GM18519 (cell line): ENCODE data around the gene PRKAG3.
A peak's percentile ranks its signal among the peaks of the same experiment; 100 is the strongest.

Experiments
- ATAC-seq: cut with Tn5 transposase; IDR thresholded peaks from one replicate; pipeline ENCODE4 v1.9.1; 2021; ENCODE audit warnings: mild to moderate bottlenecking, moderate library complexity; ENCODE audit not compliant: unreplicated experiment, low FRiP score

The PRKAG3 gene

GRCh38 chr2:218831378-218831990 is at the start of gene PRKAG3:
PRKAG3 (minus strand) TSS chr2:218831803.
- ATAC-seq, result no peak

GRCh38 chr2:218880859-218881594 is 49.4 kb upstream of the PRKAG3 start:
- no peak for ATAC-seq

DNA sequence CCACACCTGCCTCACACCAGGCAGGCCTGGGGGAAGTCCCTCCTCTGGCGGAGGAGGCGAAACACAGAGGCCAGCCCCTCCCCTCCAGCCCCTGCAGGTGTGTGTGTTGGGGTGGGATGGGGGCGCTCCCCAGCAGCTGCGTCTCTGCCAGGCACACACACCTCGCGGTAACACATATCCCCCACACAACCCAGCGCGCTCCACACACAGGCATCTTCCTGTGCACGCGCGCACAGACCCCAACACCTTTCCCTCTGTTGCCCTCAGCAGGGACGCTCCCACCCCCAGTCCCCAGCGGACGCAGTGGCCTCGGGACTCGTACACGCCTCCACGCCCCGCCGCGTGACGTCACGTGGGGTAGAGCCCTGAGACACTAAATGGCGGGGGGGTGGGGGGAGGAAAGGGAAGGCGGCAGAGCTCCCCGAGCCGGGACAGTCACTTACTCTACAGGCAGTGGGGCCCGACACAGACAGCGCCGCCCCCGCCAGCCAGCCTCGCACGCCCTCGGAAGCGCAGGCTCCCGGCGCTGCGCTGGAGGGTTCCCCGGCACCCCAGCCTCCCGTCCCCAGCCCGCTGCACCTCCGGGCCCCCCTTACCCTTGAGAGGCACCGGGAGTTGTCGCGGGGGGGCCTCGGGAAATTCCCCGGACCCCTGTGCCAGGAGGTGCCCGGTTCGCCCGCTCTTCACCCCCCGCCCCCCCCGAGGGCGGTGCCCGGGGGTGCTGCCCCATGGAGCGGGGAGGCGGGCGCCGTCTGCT is 48.7 kb upstream of the PRKAG3 start, which contains the start of gene WNT10A:
WNT10A (plus strand) TSS at position 751 of the 757 bp plus-strand sequence. CDS start 144 bp downstream, outside the sequence.
- peak; percentile 54 for ATAC-seq

DNA sequence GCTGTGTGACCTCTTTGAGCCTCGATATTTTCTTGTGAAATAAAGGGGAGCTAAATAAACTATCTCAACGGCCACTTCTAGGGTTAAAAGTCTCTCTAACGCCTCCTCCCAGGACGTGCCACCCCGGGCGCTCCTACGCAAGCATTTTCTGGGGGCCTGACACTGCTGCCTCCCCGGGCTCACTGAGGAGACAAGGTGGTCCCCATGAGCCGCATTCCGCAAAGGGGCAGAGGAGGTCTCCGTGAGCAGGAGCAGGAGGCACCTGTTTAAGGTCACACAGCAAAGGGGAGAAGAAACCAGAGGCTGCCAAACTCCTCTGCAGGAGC is 48.1 kb upstream of the PRKAG3 start:
- no peak for ATAC-seq

- ATAC-seq, result no peak
Measured at GRCh38 chr2:218878926-218879761, 47.5 kb upstream of the PRKAG3 start.

DNA sequence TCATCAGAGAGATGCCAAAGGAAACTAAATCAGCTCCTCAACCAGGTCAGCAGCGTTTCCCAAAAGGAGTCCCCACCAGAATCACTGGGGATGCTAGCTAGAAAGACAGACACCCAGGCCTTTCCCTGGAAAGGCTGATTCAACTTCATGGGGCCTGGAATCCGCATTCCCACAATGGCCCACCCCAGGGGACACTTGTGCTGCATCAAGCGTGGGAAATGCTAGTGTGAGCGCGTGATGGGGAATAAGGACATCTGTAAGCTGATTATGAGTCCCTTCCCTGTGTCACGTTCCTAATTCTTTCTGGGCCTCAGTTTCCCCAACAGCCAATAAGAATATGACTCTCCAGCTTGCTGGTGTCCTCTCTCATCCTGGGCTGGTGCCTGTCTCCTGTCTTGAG is 46.9 kb upstream of the PRKAG3 start:
- ATAC-seq, result no peak

DNA sequence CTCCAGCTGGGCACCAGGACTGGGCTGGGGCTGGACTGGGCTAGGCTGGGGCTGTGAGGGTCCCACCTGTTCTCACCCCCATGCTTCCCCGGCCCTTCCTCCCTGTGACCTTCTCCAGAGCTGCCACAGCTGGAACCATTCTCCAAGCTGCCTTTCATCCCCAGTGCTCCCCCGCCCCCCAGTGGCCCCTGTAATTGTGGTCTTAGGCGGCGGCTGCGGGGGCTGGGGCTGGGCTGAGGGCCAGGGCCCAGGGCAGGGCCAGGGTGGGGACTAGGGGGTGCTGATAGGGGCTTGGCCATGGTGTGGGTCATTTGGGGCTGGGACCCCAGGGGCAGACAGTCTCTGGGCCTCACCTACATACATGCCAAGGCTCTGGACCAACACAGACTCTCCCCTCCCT is 46.3 kb upstream of the PRKAG3 start:
- ATAC-seq, result no peak

- ATAC-seq, result no peak
Measured at GRCh38 chr2:218877331-218877730, 45.7 kb upstream of the PRKAG3 start.

DNA sequence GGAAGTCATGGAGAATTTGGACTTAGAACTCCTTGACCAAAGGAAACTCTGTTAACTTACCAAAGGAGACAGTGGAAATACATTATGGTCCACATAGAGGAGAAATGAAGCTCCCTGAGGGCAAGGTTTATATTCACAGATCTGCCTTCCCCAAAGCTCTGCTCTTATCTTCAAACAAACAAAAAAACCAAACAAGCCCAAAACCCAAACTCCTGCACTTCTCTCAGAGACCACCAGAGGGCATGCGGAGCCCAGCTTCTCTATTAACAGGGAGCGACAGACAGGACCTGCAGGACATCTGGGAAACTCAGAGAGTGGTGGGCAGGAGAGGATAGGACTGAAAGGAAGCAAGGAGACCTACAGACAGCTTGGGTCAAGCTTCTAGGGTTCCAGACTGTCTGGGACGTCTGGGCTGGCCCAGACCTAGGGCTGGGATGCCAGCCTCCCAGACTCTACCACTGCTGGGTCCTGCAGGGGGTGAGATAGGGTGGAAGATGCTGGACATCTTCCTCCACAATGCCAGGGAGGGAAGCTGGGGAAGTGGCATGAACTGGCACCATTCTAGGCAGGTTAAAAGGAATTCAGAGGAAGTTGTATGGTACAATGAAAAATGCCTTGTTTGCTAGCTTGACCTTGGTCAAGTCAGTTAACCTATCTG is 45.1 kb upstream of the PRKAG3 start:
- ATAC-seq, result no peak

- ATAC-seq, result no peak
Measured at GRCh38 chr2:218875692-218876246, 44.2 kb upstream of the PRKAG3 start.

DNA sequence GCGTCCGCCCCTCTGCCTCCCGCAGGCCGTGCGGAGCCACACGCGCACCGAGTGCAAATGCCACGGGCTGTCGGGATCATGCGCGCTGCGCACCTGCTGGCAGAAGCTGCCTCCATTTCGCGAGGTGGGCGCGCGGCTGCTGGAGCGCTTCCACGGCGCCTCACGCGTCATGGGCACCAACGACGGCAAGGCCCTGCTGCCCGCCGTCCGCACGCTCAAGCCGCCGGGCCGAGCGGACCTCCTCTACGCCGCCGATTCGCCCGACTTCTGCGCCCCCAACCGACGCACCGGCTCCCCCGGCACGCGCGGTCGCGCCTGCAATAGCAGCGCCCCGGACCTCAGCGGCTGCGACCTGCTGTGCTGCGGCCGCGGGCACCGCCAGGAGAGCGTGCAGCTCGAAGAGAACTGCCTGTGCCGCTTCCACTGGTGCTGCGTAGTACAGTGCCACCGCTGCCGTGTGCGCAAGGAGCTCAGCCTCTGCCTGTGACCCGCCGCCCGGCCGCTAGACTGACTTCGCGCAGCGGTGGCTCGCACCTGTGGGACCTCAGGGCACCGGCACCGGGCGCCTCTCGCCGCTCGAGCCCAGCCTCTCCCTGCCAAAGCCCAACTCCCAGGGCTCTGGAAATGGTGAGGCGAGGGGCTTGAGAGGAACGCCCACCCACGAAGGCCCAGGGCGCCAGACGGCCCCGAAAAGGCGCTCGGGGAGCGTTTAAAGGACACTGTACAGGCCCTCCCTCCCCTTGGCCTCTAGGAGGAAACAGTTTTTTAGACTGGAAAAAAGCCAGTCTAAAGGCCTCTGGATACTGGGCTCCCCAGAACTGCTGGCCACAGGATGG is 42.0 kb upstream of the PRKAG3 start:
- no peak for ATAC-seq

- ATAC-seq, result no peak
Measured at GRCh38 chr2:218872645-218873358, 41.2 kb upstream of the PRKAG3 start.

DNA sequence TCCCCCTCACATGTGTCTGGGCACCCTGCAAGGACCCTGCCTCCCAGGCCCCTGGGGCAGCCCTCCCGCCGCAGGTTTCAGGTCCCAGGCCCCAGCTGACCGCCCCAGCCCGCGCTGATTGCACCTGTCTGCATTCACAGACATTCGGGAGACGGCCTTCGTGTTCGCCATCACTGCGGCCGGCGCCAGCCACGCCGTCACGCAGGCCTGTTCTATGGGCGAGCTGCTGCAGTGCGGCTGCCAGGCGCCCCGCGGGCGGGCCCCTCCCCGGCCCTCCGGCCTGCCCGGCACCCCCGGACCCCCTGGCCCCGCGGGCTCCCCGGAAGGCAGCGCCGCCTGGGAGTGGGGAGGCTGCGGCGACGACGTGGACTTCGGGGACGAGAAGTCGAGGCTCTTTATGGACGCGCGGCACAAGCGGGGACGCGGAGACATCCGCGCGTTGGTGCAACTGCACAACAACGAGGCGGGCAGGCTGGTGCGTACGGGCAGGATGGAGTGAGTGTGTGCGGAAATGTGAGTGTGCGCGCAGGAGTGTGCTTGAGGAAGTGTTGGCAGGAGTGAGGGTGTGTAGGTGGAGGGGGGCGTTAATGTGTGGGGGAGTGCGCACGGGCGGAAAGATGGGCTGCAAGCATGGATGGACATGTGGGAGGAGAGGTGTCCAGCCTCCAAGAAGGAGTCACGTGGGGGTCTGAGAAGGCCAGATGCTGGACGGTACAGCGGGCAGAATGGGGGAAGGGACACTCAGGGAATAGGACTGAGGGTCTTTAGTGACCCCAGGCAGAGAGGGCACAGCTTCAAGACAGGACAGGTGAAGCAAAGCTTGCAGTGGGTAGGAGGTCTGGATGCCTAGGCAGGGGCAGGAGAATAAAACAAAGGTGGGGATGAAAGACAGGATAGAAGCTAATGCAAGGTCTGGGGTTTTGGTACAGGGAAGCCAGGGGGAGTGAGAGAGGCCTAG is 40.0 kb upstream of the PRKAG3 start:
- ATAC-seq, result no peak

DNA sequence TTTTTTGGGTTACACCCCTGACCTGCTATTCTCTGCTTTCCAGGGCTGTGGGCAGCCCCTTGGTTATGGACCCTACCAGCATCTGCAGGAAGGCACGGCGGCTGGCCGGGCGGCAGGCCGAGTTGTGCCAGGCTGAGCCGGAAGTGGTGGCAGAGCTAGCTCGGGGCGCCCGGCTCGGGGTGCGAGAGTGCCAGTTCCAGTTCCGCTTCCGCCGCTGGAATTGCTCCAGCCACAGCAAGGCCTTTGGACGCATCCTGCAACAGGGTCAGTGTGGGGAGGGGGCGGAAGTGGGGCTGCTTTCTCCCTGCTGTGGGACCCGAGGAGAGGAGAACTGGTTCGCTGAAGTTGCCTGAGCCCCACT is 39.4 kb upstream of the PRKAG3 start:
- no peak for ATAC-seq

DNA sequence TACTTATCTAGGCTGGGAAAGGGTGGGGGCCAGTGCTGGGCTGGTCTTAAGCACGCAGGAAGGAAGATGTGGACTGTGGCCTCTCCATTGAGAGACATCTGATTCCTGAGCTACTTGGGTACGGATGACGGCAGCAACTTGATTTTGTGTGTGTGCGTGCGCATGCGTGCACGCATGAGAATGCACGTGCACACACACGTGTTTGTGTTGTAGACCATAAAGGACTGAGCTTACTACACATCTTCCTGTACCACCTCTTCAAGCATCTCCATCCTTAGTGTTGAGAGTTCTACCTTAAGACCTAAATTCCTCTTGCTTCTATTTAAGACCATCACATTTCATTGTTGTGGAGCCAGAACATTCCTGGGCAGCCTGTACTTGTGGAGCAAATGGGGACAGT is 37.5 kb upstream of the PRKAG3 start:
- no peak for ATAC-seq

DNA sequence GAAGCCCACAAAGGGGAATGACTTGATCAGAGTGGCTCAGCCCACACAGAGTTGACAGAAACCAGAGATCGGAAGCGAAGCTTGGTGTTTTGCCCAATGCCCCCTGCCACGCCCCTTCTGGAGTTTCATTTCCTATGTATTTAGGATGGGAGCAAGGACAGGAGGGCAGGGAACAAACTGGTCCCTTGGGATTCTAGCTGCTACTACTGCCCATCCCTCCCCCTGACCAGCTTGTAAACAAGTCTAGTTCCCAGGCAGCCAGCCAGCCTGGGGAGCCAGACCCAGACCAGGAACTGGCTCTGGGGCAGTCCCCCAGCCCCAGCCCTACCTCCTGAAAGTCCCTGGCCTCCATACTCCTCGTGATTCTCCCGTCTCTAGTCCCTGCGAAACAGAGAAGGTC is 36.3 kb upstream of the PRKAG3 start:
- no peak for ATAC-seq

DNA sequence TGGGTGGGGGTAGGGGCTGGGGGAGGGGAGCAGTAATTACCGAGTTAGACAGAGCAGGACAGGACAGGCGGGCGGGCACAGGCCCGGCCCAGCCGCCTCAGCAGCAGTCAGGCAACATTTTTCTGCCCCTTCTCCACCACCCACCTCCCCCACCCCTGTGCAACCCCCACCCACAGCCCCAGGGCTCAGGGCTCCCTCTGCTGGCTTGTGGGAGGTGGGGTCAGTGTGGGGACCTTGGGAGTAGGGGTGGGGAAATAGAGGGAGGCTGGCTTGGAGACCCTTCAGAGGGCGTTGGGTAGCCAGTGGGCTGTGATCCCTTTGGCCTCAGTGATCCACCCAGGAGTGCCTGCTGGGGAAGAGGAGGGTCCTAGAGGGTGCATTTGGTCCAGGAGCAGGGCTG is 34.4 kb upstream of the PRKAG3 start:
- ATAC-seq, result no peak
